ENCODE data around the gene LILRA5. TPM values are rescaled to one million over a fixed set of nuclear protein-coding genes. Genes with fewer than 3 reads are reported as not detected.
"Not testable (repeated sequence)": the region's sequence is repeated elsewhere in the genome, so short reads cannot be mapped to it uniquely, and the experiment has no call there.

Gene LILRA5
- total and polyA plus RNA-seq, 2 donors (not counting 1 experiment from before 2014, with no cell fraction given): 1.8 TPM; not detected in 1

DNA sequence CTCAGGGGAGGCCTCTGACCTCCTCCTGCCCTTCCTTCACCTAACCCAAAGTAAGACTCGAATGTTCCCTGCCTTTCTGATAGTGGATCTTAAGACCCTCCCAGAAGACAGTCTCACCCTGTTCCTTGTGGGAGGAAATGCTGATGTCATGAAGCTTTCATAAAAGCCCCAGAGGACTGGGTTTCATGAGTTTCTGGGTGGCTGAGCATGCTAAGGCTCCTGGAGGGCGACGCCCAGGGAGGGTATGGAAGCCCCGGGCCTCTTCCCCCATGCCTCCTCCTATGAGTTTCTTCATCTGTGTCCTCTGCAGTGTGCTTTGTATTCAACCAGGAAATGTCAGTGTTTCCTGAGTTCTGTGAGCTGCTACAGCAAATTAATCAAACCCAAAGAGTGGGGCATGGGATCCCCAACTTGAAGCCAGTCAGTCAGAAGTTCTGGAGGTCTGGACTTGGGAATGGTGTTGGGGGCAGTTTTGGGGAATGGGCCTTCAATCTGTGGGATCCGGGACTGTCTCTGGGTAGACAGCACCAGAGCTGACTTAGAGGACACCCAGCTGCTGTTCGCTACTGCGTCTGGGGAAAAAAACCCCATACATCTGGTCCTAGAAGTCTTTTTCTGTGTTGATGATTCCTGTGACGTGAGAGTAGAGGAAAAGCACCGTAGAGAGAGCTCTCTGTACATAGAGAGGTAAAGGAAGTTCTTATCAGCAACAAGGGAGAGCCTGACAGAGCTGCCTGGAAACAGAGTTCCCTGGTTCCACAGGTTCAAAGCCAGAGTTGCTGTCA lies 30.1 kb downstream of the LILRA5 start:
- Mint-ChIP-seq H3K27ac (peak overlapping the region; percentile 79), H3K9me3 (ENCODE audit: insufficient read depth) (no peaks in the 10 kb centered on the region), H3K4me1 (peaks cover 82% of the 10 kb centered on the region), H3K27me3 (peaks cover 5% of the 10 kb centered on the region), H3K4me3 (peak overlapping the region; percentile 66)
- DNase-seq (peak; percentile 59), ATAC-seq (ENCODE audit: low read depth) (peak; percentile 22)
- no peaks in the 10 kb centered on the region for H3K36me3 ChIP-seq (replicated peaks in 1 of 2; ENCODE audit: control extremely low read depth in 1 of 2, control insufficient read depth in 1 of 2, extremely low read depth in 1 of 2, insufficient read depth in 2 of 2, low read length in 1 of 2)
- POLR2A ChIA-PET: no interaction called here
- H3K4me1 ChIP-seq (ENCODE audit: control insufficient read depth in 2 of 2, insufficient read depth in 2 of 2, low read length in 2 of 2): peaks cover 71 to 76% of the 10 kb centered on the region in 2 donors
- peak overlapping the region in 1 of 5 experiments; percentile 10 for H3K4me3 ChIP-seq (ENCODE audit: control extremely low read depth in 1 of 5, extremely low read depth in 1 of 5, insufficient read depth in 1 of 5, low read depth in 2 of 5, low read length in 4 of 5)
- H3K27ac ChIP-seq (ENCODE audit: low read length in 2 of 2): peak overlapping the region; percentile 28 to 30
- H3K79me2 ChIP-seq (ENCODE audit: control insufficient read depth, insufficient read depth, low read length): no peaks in the 10 kb centered on the region
- TF ChIP-seq, protein P1, sequence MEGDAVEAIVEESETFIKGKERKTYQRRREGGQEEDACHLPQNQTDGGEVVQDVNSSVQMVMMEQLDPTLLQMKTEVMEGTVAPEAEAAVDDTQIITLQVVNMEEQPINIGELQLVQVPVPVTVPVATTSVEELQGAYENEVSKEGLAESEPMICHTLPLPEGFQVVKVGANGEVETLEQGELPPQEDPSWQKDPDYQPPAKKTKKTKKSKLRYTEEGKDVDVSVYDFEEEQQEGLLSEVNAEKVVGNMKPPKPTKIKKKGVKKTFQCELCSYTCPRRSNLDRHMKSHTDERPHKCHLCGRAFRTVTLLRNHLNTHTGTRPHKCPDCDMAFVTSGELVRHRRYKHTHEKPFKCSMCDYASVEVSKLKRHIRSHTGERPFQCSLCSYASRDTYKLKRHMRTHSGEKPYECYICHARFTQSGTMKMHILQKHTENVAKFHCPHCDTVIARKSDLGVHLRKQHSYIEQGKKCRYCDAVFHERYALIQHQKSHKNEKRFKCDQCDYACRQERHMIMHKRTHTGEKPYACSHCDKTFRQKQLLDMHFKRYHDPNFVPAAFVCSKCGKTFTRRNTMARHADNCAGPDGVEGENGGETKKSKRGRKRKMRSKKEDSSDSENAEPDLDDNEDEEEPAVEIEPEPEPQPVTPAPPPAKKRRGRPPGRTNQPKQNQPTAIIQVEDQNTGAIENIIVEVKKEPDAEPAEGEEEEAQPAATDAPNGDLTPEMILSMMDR (IDR thresholded peaks at IDR 0.05): no peak
- no peak for TF ChIP-seq EZH2 (IDR thresholded peaks at IDR 0.05; ENCODE audit: borderline replicate concordance, insufficient read depth, low read depth, low read length, poor library complexity, severe bottlenecking)
- peaks cover 0 to 7% (median 0%) of the 10 kb centered on the region in 3 donors for H3K9me3 ChIP-seq (ENCODE audit: control extremely low read depth in 1 of 3, control insufficient read depth in 2 of 3, insufficient read depth in 1 of 3, low read length in 2 of 3)
- intact Hi-C loops (cut with micrococcal nuclease): no loop called here
- peak overlapping the region; percentile 55 for H3K4me2 ChIP-seq (replicated peaks; ENCODE audit: low read depth, low read length, poor library complexity, severe bottlenecking)
- CTCF ChIA-PET: interaction anchor here (0.6 to 7.2 kb wide), 3 partner anchors 16 to 805 kb away, joined by 3 to 49 read pairs (median 3); partner anchors contain the start of gene LAIR1
- 14% methylated on average over 2 of the region's 9 CpGs for WGBS (ENCODE audit: insufficient coverage)
- peaks cover 0 to 14% (median 3%) of the 10 kb centered on the region in 4 experiments for H3K27me3 ChIP-seq (replicated peaks in 1 of 4; ENCODE audit: control extremely low read depth in 1 of 4, control insufficient read depth in 3 of 4, insufficient read depth in 4 of 4, low read length in 3 of 4)
- peak overlapping the region; percentile 32 for H3K9ac ChIP-seq (ENCODE audit: low read length)
- no peak overlapping the region for H2AFZ ChIP-seq (ENCODE audit: insufficient read depth, low read depth, low read length, poor library complexity, severe bottlenecking)
- no peaks in the 10 kb centered on the region for H4K20me1 ChIP-seq (ENCODE audit: control insufficient read depth, insufficient read depth, low read length, poor library complexity, severe bottlenecking)

DNA sequence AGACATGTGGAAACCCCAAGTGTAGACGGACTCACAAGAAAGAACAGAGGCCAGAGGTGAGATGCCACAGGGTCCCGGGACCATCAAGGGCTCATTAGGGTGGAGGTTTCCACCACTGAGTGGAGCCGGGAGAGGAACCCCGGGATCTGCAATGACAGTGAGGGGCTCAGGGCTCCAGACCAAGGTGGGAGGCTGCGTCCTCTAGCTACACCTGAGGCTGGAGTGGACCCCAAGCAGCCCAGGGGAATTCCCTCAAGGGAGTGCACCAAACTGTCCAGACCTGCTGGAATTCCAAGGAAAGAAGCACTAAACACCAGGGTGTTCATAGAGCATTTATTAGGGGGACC lies 31.3 kb downstream of the LILRA5 start:
- POLR2A ChIA-PET; H4K20me1 ChIP-seq (ENCODE audit: control insufficient read depth, insufficient read depth, low read length, poor library complexity, severe bottlenecking); H3K9ac ChIP-seq (ENCODE audit: low read length); H3K9me3 ChIP-seq (ENCODE audit: control extremely low read depth in 1 of 3, control insufficient read depth in 2 of 3, insufficient read depth in 1 of 3, low read length in 2 of 3); intact Hi-C loops (cut with micrococcal nuclease); DNase-seq; H2AFZ ChIP-seq (ENCODE audit: insufficient read depth, low read depth, low read length, poor library complexity, severe bottlenecking); H3K9me3 Mint-ChIP-seq (ENCODE audit: insufficient read depth); H3K27me3 Mint-ChIP-seq; H3K4me3 ChIP-seq (ENCODE audit: control extremely low read depth in 1 of 5, extremely low read depth in 1 of 5, insufficient read depth in 1 of 5, low read depth in 2 of 5, low read length in 4 of 5); ATAC-seq (ENCODE audit: low read depth); H3K79me2 ChIP-seq (ENCODE audit: control insufficient read depth, insufficient read depth, low read length); H3K27ac ChIP-seq (ENCODE audit: low read length in 2 of 2); H3K36me3 ChIP-seq (replicated peaks in 1 of 2; ENCODE audit: control extremely low read depth in 1 of 2, control insufficient read depth in 1 of 2, extremely low read depth in 1 of 2, insufficient read depth in 2 of 2, low read length in 1 of 2): not testable (repeated sequence)
- CTCF ChIA-PET: interaction anchor here (1.2 to 7.2 kb wide), 3 partner anchors 15 to 73 kb away, joined by 3 to 49 read pairs (median 4); no protein-coding TSS in a partner anchor
- Mint-ChIP-seq H3K4me1 (peaks cover 70% of the 10 kb centered on the region), H3K4me3 (peak overlapping the region; percentile 89), H3K27ac (peak overlapping the region; percentile 4)
- WGBS (ENCODE audit: insufficient coverage): 83% methylated on average over 4 of the region's 5 CpGs
- Histone ChIP-seq H3K27me3 (replicated peaks in 1 of 4; ENCODE audit: control extremely low read depth in 1 of 4, control insufficient read depth in 3 of 4, insufficient read depth in 4 of 4, low read length in 3 of 4) (peaks cover 0 to 20% (median 3%) of the 10 kb centered on the region in 4 experiments), H3K4me2 (replicated peaks; ENCODE audit: low read depth, low read length, poor library complexity, severe bottlenecking) (peak overlapping the region; percentile 52), H3K4me1 (ENCODE audit: control insufficient read depth in 2 of 2, insufficient read depth in 2 of 2, low read length in 2 of 2) (peaks cover 67 to 69% of the 10 kb centered on the region in 2 donors)
